GM23248 (cell line): ENCODE results near the gene ANO10.

Experiments
- EZH2 ChIP-seq: fragments of 200-600 bp; sonication (generic); IDR thresholded peaks from 2 replicates; pipeline ENCODE4 v1.6.1; 2018; ENCODE audit warnings: antibody characterized with exemption, mild to moderate bottlenecking; ENCODE audit not compliant: insufficient read depth, poor library complexity, severe bottlenecking
- EZH2phosphoT487 ChIP-seq: fragments of 200-600 bp; sonication (generic); IDR thresholded peaks from 2 replicates; pipeline ENCODE4 v1.6.1; 2018; ENCODE audit warnings: antibody characterized with exemption, moderate library complexity, mild to moderate bottlenecking, low read depth; ENCODE audit not compliant: insufficient read depth

DNA sequence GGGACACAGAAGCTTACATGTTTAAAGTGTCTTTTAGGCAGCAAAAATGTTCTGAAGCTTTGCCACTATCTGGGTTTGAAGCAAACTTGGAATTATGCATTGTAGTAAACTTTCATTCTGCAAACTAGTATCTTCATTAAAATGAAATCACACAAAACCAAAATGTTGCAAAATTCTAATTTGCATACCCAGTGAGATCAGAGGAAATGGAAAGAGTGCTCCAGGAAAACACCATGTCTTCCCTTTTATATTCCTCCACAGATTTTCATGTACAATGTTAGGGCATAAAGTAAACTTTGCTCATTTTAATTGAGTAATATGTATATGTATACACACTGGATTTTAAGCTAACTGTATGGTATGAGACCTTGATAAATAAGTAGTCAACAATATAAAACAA lies 23.9 kb downstream of the ANO10 start:
- TF ChIP-seq EZH2phosphoT487: no peak
- TF ChIP-seq EZH2: no peak
